Glutamatergic neuron (in vitro differentiated cells): Measurements from ENCODE around the gene TSGA10. TPM values are rescaled to one million over a fixed set of nuclear protein-coding genes. Genes with fewer than 3 reads are reported as not detected.

Source experiments
- DNase-seq: peaks from one replicate; pipeline ENCODE4 v3.0.0; 2022
- H3K27ac Mint-ChIP-seq: one replicate; pipeline ENCODE4 v1.8.0; 2020; ENCODE audit warnings: mild to moderate bottlenecking, mixed read lengths, inconsistent platforms; ENCODE audit not compliant: unreplicated experiment
- H3K27me3 Mint-ChIP-seq: one replicate; pipeline ENCODE4 v1.8.0; 2020; ENCODE audit warnings: mild to moderate bottlenecking, moderate library complexity, mixed read lengths, inconsistent platforms; ENCODE audit not compliant: unreplicated experiment
- H3K36me3 Mint-ChIP-seq: one replicate; pipeline ENCODE4 v1.8.0; 2020; ENCODE audit warnings: mild to moderate bottlenecking, mixed read lengths, inconsistent platforms; ENCODE audit not compliant: unreplicated experiment
- H3K4me1 Mint-ChIP-seq: one replicate; pipeline ENCODE4 v1.8.0; 2020; ENCODE audit warnings: mild to moderate bottlenecking, low read depth, mixed read lengths, inconsistent platforms; ENCODE audit not compliant: unreplicated experiment
- H3K4me3 Mint-ChIP-seq: one replicate; pipeline ENCODE4 v1.8.0; 2020; ENCODE audit warnings: mild to moderate bottlenecking, mixed read lengths, inconsistent platforms; ENCODE audit not compliant: unreplicated experiment
- H3K9me3 Mint-ChIP-seq: one replicate; pipeline ENCODE4 v1.8.0; 2020; ENCODE audit warnings: mild to moderate bottlenecking, moderate library complexity, mixed read lengths, inconsistent platforms; ENCODE audit not compliant: unreplicated experiment
- CTCF ChIP-seq: fragments of 200-600 bp; sonication (generic); IDR thresholded peaks from one replicate; pipeline ENCODE4 v1.5.0; 2021; ENCODE audit not compliant: partially characterized antibody, unreplicated experiment
- total RNA-seq: library from RNA; stranded (reverse); fragmentation: NEBNext Ultra II Directional; extraction: Animal tissue kit (Norgen Biotek cat#: 25700); gene quantifications from one replicate; pipeline ENCODE4 v1.2.1, GENCODE V29; 2021; ENCODE audit not compliant: unreplicated experiment

Gene TSGA10
- total RNA-seq, 1 donor from 2014 or later, result 3.8 TPM

GRCh38 chr2:98952966-98953365, 201.8 kb downstream of the TSGA10 start:
- Mint-ChIP-seq H3K27ac (no peak overlapping the region), H3K9me3 (no peaks in the 10 kb centered on the region), H3K4me1 (no peaks in the 10 kb centered on the region), H3K27me3 (no peaks in the 10 kb centered on the region), H3K4me3 (no peak overlapping the region), H3K36me3 (no peaks in the 10 kb centered on the region)
- no peak for TF ChIP-seq CTCF
- DNase-seq, result no peak

- Mint-ChIP-seq H3K4me1 (no peaks in the 10 kb centered on the region), H3K27ac (no peak overlapping the region), H3K27me3 (no peaks in the 10 kb centered on the region), H3K9me3 (no peaks in the 10 kb centered on the region), H3K36me3 (no peaks in the 10 kb centered on the region), H3K4me3 (no peak overlapping the region)
- no peak for DNase-seq
- no peak for TF ChIP-seq CTCF
Observed at GRCh38 chr2:98948956-98949739, 205.6 kb downstream of the TSGA10 start.

GRCh38 chr2:98947554-98947953, 207.2 kb downstream of the TSGA10 start:
- no peak for DNase-seq
- H3K27ac Mint-ChIP-seq, result no peak overlapping the region
- H3K36me3 Mint-ChIP-seq, result no peaks in the 10 kb centered on the region
- no peaks in the 10 kb centered on the region for H3K4me1 Mint-ChIP-seq
- TF ChIP-seq CTCF, result no peak
- no peaks in the 10 kb centered on the region for H3K9me3 Mint-ChIP-seq
- H3K4me3 Mint-ChIP-seq, result no peak overlapping the region
- no peaks in the 10 kb centered on the region for H3K27me3 Mint-ChIP-seq

Other genes with a start within 250 kb of the TSGA10 start
- gene CRACDL, start 218.7 kb downstream of the TSGA10 start, total RNA-seq, result 2.1 TPM
- gene C2orf15, start 13.2 kb downstream of the TSGA10 start, total RNA-seq, result 0.34 TPM
- 4.3 TPM for gene LIPT1, start within 50 bp of the TSGA10 start, total RNA-seq
- 18.6 TPM for gene MITD1, start 26.1 kb upstream of the TSGA10 start, total RNA-seq
- gene MRPL30, start 26.2 kb upstream of the TSGA10 start, total RNA-seq, result 40.2 TPM
- gene LYG2, start 100.7 kb upstream of the TSGA10 start, total RNA-seq, result not detected
- 1.2 TPM for gene LYG1, start 146.3 kb upstream of the TSGA10 start, total RNA-seq
- 32.6 TPM for gene TXNDC9, start 181.4 kb upstream of the TSGA10 start, total RNA-seq
- gene EIF5B, start 182.4 kb upstream of the TSGA10 start, total RNA-seq, result 57.4 TPM